A549 (cell line): ENCODE measurements around the gene NSMCE1. TPM values are rescaled to one million over a fixed set of nuclear protein-coding genes. Genes with fewer than 3 reads are reported as not detected.

Experiments used
- ATAC-seq, 2 experiments: fragments of 200-7000 bp in 1 of 2; fragments of >200 bp in 1 of 2; cut with Nextera tagmentation in 1 of 2; cut with Tn5 transposase in 1 of 2; 3 replicates each; pipeline versions ENCODE4 v1.8.0 to v1.9.1; 2018 to 2020; ENCODE audit warnings: mild to moderate bottlenecking in 1 of 2, moderate library complexity in 1 of 2
- CTCF ChIA-PET: fragments of 300-600 bp; sonication (Branson Sonifier 250); formaldehyde crosslinking; extraction: SDS; loops from one replicate; lab custom pipeline; 2021; ENCODE audit warnings: antibody characterized with exemption, inconsistent platforms; lab: Yijun Ruan, JAX
- POLR2A ChIA-PET: fragments of 350-600 bp; formaldehyde crosslinking; extraction: SDS; loops from one replicate; lab custom pipeline; 2021; ENCODE audit warnings: antibody characterized with exemption, inconsistent platforms; lab: Yijun Ruan, JAX
- DNase-seq, 2 experiments: peaks; one replicate each; pipeline versions ENCODE4 v3.0.0 to v3.0.0-alpha.2; 2011 to 2016; ENCODE audit warnings: low read depth in 1 of 2, low spot score in 1 of 2
- FAIRE-seq: peaks from 2 replicates; lab custom pipeline; 2011; peaks lifted over from hg19 to GRCh38; lab: Jason Lieb, UNC
- H3K27ac ChIP-seq, 2 experiments: fragments of >200 bp; sonication (Bioruptor Twin); formaldehyde crosslinking; 3 replicates each; pipeline ENCODE4 v1.5.1; 2016 to 2017
- H3K4me1 ChIP-seq: fragments of >200 bp; sonication (Bioruptor Twin); formaldehyde crosslinking; 3 replicates; pipeline ENCODE4 v1.6.1; 2016
- H3K4me2 ChIP-seq: fragments of >200 bp; sonication (Bioruptor Twin); formaldehyde crosslinking; 3 replicates; pipeline ENCODE4 v1.6.1; 2016
- H3K4me3 ChIP-seq: fragments of >200 bp; sonication (Bioruptor Twin); formaldehyde crosslinking; 3 replicates; pipeline ENCODE4 v1.5.1; 2016
- H3K9me3 ChIP-seq: fragments of >200 bp; sonication (Bioruptor Twin); formaldehyde crosslinking; 3 replicates; pipeline ENCODE4 v1.6.1; 2016
- BHLHE40 ChIP-seq: IDR thresholded peaks from 2 replicates; pipeline ENCODE4 v1.6.1; 2012; ENCODE audit warnings: low read depth, low read length, inconsistent platforms
- CEBPB ChIP-seq, 2 experiments: fragments of >200 bp in 1 of 2; sonication (Bioruptor Twin) in 1 of 2; formaldehyde crosslinking in 1 of 2; IDR thresholded peaks; 2 replicates each; pipeline ENCODE4 v1.6.1; 2012 to 2016
- CHD2 ChIP-seq: fragments of 150-350 bp; IDR thresholded peaks from 2 replicates; pipeline ENCODE4 v1.6.1; 2014; ENCODE audit warnings: low read length; ENCODE audit not compliant: partially characterized antibody
- CHD4 ChIP-seq: fragments of 200-600 bp; sonication (generic); IDR thresholded peaks from 2 replicates; pipeline ENCODE4 v1.6.1; 2016; ENCODE audit warnings: antibody characterized with exemption, mild to moderate bottlenecking, borderline replicate concordance
- CTCF ChIP-seq: fragments of >200 bp; sonication (Bioruptor Twin); formaldehyde crosslinking; IDR thresholded peaks from 3 replicates; pipeline ENCODE4 v1.5.1; 2016
- FOSB ChIP-seq: fragments of 250-450 bp; sonication (Bioruptor Pico); IDR thresholded peaks from 2 replicates; pipeline ENCODE4 v1.5.0; 2020; ENCODE audit warnings: mild to moderate bottlenecking, moderate library complexity
- FOSL2 ChIP-seq, 2 experiments: fragments of 450-650 bp in 1 of 2; fragments of >200 bp in 1 of 2; sonication (Bioruptor Twin) in 1 of 2; formaldehyde crosslinking; IDR thresholded peaks; 2 replicates each; pipeline versions ENCODE4 v1.5.0 to v1.6.1; 2016 to 2020; ENCODE audit warnings: mild to moderate bottlenecking in 1 of 2, moderate library complexity in 1 of 2
- HDAC2 ChIP-seq: fragments of 200-600 bp; sonication (generic); IDR thresholded peaks from 2 replicates; pipeline ENCODE4 v1.6.1; 2016
- HOXB13 ChIP-seq: fragments of 250-450 bp; sonication (Bioruptor Pico); IDR thresholded peaks from 2 replicates; pipeline ENCODE4 v1.5.0; 2020; ENCODE audit warnings: low read depth, mild to moderate bottlenecking, moderate library complexity
- HOXB5 ChIP-seq: fragments of 250-450 bp; sonication (Bioruptor Pico); IDR thresholded peaks from 2 replicates; pipeline ENCODE4 v1.5.0; 2020; ENCODE audit warnings: mild to moderate bottlenecking, moderate library complexity
- JUNB ChIP-seq: fragments of >200 bp; sonication (Bioruptor Twin); formaldehyde crosslinking; IDR thresholded peaks from 2 replicates; pipeline ENCODE4 v1.6.1; 2016
- KDM5A ChIP-seq: fragments of 200-600 bp; sonication (generic); IDR thresholded peaks from 2 replicates; pipeline ENCODE4 v1.6.1; 2016; ENCODE audit warnings: antibody characterized with exemption, mild to moderate bottlenecking
- MYC ChIP-seq: IDR thresholded peaks from 2 replicates; pipeline ENCODE4 v1.6.1; 2012; ENCODE audit warnings: mild to moderate bottlenecking, inconsistent platforms, low read length, improper control_type of control experiment, borderline replicate concordance
- RFX5 ChIP-seq: fragments of 450-650 bp; IDR thresholded peaks from 2 replicates; pipeline ENCODE4 v1.7.1; 2014; ENCODE audit warnings: antibody characterized with exemption, mild to moderate bottlenecking, moderate library complexity
- SMC3 ChIP-seq: fragments of >200 bp; sonication (Bioruptor Twin); formaldehyde crosslinking; IDR thresholded peaks from 3 replicates; pipeline ENCODE4 v1.6.1; 2018; ENCODE audit warnings: inconsistent platforms
- ZC3H11A ChIP-seq: fragments of 450-650 bp; IDR thresholded peaks from 2 replicates; pipeline ENCODE4 v1.6.1; 2014; ENCODE audit warnings: antibody characterized with exemption, mild to moderate bottlenecking
- WGBS: methylation state at CpG from one replicate; pipeline ENCODE4 v1.1.6; 2017; ENCODE audit errors: missing lambda C conversion rate; 5-methylcytosine and 5-hydroxymethylcytosine counted together
- polyA plus RNA-seq, 4 experiments: library from polyadenylated mRNA; depleted of rRNA in 3 of 4; stranded (reverse); fragments of >200 nt; fragmentation: RNase III in 1 of 4; extraction: RNeasy Plus Mini Kit Qiagen cat#74134 plus additional on column Dnase treatment in 1 of 4; gene quantifications; 2 replicates in 3 of 4; 3 replicates in 1 of 4; pipeline ENCODE4 v1.2.3, GENCODE V29; 2011 to 2017
- TF ChIP-seq, protein P1 (sequence below): fragments of >200 bp; sonication (Bioruptor Twin); formaldehyde crosslinking; IDR thresholded peaks from 2 replicates; pipeline ENCODE4 v1.6.1; 2016
- TF ChIP-seq, protein P2 (sequence below): IDR thresholded peaks from 2 replicates; pipeline ENCODE4 v1.6.1; 2012; ENCODE audit warnings: low read depth, borderline replicate concordance
- TF ChIP-seq, protein P3 (sequence below): IDR thresholded peaks from 2 replicates; pipeline ENCODE4 v1.6.1; 2012
- TF ChIP-seq, protein P4 (sequence below): fragments of 250-450 bp; sonication (Bioruptor Pico); IDR thresholded peaks from 2 replicates; pipeline ENCODE4 v1.5.0; 2021; ENCODE audit warnings: mild to moderate bottlenecking, moderate library complexity, borderline replicate concordance

Gene NSMCE1
- polyA plus RNA-seq, 2 of the 4 experiments (the other 2 are of a cell fraction): 32.0 to 59.9 TPM

DNA sequence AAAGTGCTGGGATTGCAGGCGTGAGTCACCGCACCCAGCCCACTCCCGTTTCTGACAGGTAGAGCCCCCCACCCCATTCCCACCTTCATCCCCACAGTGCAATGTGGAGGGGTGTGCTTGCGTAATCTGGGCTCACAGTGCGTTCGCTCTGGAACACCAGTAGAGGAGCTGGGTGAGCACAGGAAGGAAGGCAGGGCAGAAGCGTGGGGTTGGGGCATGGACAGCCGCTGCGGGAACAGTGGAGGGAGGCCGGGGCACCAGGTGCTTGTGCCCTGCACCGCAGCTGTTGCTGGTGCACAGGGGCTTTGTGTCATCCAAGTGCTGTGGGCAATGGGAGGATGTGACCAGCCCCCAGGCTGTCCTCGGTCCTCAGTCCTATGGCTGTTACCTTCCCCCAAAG, 40.5 kb downstream of the NSMCE1 start:
- ChIA-PET POLR2A (interaction anchor here (2.3 kb wide), 1 partner anchor 25 kb away, joined by 9 read pairs; the partner anchor contains the start of gene KDM8), CTCF (interaction anchor here (1.2 to 16.7 kb wide), 4 partner anchors 6 to 159 kb away, joined by 3 to 291 read pairs (median 38); no protein-coding TSS in a partner anchor)
- Histone ChIP-seq H3K4me2 (no peak overlapping the region), H3K27ac (no peak overlapping the region), H3K9me3 (no peaks in the 10 kb centered on the region), H3K4me3 (no peak overlapping the region), H3K4me1 (no peaks in the 10 kb centered on the region; the same call in 1 of the 3 replicates)
- DNase-seq (no peak), FAIRE-seq (no peak), ATAC-seq (no peak)
- TF ChIP-seq CEBPB (IDR thresholded peaks at IDR 0.05) (peak in 1 of 2 experiments; percentile 58; a peak in 2 of 4 replicates), CHD4 (no peak)
- 94% methylated on average over 12 of the region's 12 CpGs for WGBS

DNA sequence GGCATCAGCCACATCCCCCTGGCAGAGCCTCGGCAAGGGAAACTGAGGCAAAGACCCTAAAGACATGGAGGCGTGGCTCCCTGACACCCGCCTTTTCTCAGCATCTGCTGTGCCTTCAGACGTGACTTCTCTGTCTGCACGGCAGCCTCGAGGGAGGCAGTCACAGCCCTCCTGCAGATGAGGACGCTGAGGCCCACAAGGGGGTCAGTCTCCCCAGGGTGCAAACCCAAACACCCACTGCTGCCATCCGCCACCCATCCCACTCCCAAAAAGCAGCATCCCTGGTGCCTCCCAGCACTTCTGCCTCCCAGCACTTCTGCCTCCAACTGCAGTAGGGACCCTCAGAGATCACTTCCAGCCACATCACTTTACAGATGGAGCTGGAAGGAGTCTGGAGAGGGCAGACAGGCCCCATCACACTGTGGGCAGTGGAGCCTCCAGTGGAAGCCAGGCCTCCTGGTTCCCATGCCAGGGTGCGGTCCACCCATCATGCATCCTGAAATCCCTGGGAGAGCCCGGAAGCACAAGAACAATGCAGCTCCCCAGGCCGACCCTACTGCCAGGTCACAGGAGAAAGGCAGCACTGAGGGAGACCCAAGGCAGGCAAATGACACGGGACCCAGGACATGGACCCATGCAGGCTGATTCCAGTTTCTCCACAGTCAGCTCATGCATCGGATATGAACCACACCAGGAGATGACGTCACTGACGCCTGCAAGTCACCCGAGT, 41.4 kb downstream of the NSMCE1 start:
- POLR2A ChIA-PET: interaction anchor here (2.3 kb wide), 1 partner anchor 24 kb away, joined by 9 read pairs; the partner anchor contains the start of gene KDM8

More for the DNA sequence above, 41.4 kb downstream of the NSMCE1 start:
- Histone ChIP-seq H3K4me2 (no peak overlapping the region), H3K4me3 (no peak overlapping the region), H3K4me1 (peaks cover 6% of the 10 kb centered on the region; the same call in 2 of the 3 replicates), H3K9me3 (no peaks in the 10 kb centered on the region), H3K27ac (no peak overlapping the region)
- ATAC-seq (no peak), DNase-seq (no peak), FAIRE-seq (no peak)
- TF ChIP-seq ZC3H11A (no peak), CHD2 (no peak), CHD4 (no peak), CTCF (no peak), FOSB (CRISPR knock-in tag) (no peak), MYC (no peak), FOSL2 (IDR thresholded peaks at IDR 0.05) (no peak), FOSL2 (CRISPR knock-in tag; IDR thresholded peaks at IDR 0.05) (no peak), KDM5A (no peak), JUNB (no peak), HOXB13 (CRISPR knock-in tag) (no peak), HDAC2 (no peak), RFX5 (no peak), BHLHE40 (no peak), HOXB5 (CRISPR knock-in tag) (no peak), SMC3 (no peak)
- TF ChIP-seq, protein P1, sequence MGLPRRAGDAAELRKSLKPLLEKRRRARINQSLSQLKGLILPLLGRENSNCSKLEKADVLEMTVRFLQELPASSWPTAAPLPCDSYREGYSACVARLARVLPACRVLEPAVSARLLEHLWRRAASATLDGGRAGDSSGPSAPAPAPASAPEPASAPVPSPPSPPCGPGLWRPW: no peak
- TF ChIP-seq, protein P2, sequence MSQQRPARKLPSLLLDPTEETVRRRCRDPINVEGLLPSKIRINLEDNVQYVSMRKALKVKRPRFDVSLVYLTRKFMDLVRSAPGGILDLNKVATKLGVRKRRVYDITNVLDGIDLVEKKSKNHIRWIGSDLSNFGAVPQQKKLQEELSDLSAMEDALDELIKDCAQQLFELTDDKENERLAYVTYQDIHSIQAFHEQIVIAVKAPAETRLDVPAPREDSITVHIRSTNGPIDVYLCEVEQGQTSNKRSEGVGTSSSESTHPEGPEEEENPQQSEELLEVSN: no peak
- TF ChIP-seq, protein P3, sequence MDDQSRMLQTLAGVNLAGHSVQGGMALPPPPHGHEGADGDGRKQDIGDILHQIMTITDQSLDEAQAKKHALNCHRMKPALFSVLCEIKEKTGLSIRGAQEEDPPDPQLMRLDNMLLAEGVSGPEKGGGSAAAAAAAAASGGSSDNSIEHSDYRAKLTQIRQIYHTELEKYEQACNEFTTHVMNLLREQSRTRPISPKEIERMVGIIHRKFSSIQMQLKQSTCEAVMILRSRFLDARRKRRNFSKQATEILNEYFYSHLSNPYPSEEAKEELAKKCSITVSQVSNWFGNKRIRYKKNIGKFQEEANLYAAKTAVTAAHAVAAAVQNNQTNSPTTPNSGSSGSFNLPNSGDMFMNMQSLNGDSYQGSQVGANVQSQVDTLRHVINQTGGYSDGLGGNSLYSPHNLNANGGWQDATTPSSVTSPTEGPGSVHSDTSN: no peak
- TF ChIP-seq, protein P4, sequence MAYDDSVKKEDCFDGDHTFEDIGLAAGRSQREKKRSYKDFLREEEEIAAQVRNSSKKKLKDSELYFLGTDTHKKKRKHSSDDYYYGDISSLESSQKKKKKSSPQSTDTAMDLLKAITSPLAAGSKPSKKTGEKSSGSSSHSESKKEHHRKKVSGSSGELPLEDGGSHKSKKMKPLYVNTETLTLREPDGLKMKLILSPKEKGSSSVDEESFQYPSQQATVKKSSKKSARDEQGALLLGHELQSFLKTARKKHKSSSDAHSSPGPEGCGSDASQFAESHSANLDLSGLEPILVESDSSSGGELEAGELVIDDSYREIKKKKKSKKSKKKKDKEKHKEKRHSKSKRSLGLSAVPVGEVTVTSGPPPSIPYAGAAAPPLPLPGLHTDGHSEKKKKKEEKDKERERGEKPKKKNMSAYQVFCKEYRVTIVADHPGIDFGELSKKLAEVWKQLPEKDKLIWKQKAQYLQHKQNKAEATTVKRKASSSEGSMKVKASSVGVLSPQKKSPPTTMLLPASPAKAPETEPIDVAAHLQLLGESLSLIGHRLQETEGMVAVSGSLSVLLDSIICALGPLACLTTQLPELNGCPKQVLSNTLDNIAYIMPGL: no peak
- CTCF ChIA-PET: interaction anchor here (1.2 to 16.7 kb wide), 6 partner anchors 7 to 160 kb away, joined by 3 to 291 read pairs (median 6); no protein-coding TSS in a partner anchor
- 93% methylated on average over 13 of the region's 16 CpGs for WGBS
